ENCODE measurements around the gene C1orf122. TPM values are rescaled to one million over a fixed set of nuclear protein-coding genes. Genes with fewer than 3 reads are reported as not detected.
A peak's percentile ranks its signal among the peaks of the same experiment; 100 is the strongest.

The C1orf122 gene
- total and polyA plus RNA-seq, 2 of the 13 experiments (the other 11 are each of a cell fraction or from before 2014, with no cell fraction given) = 18.7 to 40.6 TPM

DNA sequence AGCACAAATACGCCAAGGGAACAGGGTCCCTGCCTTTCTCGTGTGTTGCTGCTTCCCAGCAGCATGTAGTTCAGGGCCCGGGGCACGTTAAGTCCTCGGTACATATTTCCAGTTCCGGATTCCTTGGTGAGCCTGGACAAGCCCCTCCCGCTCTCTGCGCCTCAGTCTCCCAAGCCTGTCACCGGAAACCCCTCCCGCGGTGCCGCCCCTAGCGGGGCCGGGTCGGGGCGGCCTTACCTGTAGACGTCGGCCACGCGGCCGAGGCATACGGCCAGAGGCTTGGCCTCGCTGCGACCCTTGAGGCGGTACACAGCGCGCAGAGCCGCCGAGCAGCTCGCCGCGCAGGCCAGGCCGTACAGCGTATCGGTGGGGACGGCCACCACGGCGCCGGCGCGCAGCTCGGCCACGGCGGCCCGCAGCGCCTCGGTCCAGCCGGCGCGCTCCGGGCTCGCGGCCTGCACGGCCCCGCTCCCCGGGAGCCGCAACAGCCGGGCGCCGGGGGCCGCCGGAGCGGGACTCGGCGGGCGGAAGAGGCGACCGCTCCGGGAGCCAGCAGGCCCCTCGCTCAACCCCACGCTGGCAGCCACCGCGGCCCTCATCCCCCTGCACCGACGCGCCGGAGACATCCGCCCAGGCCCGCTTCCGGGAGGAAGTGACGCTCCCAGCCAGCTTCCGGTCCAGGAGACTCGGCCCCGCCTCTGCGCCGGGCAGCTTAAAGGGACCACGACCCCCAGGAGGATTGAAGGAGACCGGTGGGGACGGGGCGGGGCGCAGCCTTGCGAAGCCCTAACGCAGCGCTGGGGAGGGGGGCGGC is at the start of gene C1orf122, which contains the start of gene YRDC (continued):
- TF ChIP-seq ZSCAN25 (CRISPR knock-in tag; IDR thresholded peaks at IDR 0.05) = no peak
- TF ChIP-seq, protein P1, sequence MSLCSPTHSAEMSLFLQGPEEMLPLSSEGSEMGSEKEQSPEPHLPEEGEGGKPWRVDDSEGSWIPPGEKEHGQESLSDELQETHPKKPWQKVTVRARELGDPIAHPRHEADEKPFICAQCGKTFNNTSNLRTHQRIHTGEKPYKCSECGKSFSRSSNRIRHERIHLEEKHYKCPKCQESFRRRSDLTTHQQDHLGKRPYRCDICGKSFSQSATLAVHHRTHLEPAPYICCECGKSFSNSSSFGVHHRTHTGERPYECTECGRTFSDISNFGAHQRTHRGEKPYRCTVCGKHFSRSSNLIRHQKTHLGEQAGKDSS (CRISPR knock-in tag; IDR thresholded peaks at IDR 0.05; ENCODE audit: borderline replicate concordance, low read depth) = no peak
- TF ChIP-seq, protein P2, sequence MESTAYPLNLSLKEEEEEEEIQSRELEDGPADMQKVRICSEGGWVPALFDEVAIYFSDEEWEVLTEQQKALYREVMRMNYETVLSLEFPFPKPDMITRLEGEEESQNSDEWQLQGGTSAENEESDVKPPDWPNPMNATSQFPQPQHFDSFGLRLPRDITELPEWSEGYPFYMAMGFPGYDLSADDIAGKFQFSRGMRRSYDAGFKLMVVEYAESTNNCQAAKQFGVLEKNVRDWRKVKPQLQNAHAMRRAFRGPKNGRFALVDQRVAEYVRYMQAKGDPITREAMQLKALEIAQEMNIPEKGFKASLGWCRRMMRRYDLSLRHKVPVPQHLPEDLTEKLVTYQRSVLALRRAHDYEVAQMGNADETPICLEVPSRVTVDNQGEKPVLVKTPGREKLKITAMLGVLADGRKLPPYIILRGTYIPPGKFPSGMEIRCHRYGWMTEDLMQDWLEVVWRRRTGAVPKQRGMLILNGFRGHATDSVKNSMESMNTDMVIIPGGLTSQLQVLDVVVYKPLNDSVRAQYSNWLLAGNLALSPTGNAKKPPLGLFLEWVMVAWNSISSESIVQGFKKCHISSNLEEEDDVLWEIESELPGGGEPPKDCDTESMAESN (CRISPR knock-in tag; conservative IDR thresholded peaks at IDR 0.05) = peak; percentile 73
- no peak for TF ChIP-seq HDAC6 (IDR thresholded peaks at IDR 0.05; ENCODE audit: low read depth, low read length)
- TF ChIP-seq, protein P3, sequence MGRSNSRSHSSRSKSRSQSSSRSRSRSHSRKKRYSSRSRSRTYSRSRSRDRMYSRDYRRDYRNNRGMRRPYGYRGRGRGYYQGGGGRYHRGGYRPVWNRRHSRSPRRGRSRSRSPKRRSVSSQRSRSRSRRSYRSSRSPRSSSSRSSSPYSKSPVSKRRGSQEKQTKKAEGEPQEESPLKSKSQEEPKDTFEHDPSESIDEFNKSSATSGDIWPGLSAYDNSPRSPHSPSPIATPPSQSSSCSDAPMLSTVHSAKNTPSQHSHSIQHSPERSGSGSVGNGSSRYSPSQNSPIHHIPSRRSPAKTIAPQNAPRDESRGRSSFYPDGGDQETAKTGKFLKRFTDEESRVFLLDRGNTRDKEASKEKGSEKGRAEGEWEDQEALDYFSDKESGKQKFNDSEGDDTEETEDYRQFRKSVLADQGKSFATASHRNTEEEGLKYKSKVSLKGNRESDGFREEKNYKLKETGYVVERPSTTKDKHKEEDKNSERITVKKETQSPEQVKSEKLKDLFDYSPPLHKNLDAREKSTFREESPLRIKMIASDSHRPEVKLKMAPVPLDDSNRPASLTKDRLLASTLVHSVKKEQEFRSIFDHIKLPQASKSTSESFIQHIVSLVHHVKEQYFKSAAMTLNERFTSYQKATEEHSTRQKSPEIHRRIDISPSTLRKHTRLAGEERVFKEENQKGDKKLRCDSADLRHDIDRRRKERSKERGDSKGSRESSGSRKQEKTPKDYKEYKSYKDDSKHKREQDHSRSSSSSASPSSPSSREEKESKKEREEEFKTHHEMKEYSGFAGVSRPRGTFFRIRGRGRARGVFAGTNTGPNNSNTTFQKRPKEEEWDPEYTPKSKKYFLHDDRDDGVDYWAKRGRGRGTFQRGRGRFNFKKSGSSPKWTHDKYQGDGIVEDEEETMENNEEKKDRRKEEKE (IDR thresholded peaks at IDR 0.05) = no peak
- TF ChIP-seq ETV6 (CRISPR knock-in tag; conservative IDR thresholded peaks at IDR 0.05) = no peak
- peak; percentile 44 for TF ChIP-seq HNRNPK (IDR thresholded peaks at IDR 0.05; ENCODE audit: low read depth, low read length, poor library complexity, severe bottlenecking)
- TF ChIP-seq, protein P4, sequence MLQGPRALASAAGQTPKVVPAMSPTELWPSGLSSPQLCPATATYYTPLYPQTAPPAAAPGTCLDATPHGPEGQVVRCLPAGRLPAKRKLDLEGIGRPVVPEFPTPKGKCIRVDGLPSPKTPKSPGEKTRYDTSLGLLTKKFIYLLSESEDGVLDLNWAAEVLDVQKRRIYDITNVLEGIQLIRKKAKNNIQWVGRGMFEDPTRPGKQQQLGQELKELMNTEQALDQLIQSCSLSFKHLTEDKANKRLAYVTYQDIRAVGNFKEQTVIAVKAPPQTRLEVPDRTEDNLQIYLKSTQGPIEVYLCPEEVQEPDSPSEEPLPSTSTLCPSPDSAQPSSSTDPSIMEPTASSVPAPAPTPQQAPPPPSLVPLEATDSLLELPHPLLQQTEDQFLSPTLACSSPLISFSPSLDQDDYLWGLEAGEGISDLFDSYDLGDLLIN (CRISPR knock-in tag; IDR thresholded peaks at IDR 0.05; ENCODE audit: borderline replicate concordance) = no peak
- TF ChIP-seq RBFOX2 (IDR thresholded peaks at IDR 0.05; ENCODE audit: low read depth, low read length) = peak; percentile 98
- no peak for TF ChIP-seq ZBTB21 (CRISPR knock-in tag; IDR thresholded peaks at IDR 0.05)
- no peak for TF ChIP-seq ZNF562 (CRISPR knock-in tag; IDR thresholded peaks at IDR 0.05; ENCODE audit: borderline replicate concordance)
- no peak for TF ChIP-seq MTA1 (CRISPR knock-in tag; IDR thresholded peaks at IDR 0.05; ENCODE audit: borderline replicate concordance)
- TF ChIP-seq, protein P5, sequence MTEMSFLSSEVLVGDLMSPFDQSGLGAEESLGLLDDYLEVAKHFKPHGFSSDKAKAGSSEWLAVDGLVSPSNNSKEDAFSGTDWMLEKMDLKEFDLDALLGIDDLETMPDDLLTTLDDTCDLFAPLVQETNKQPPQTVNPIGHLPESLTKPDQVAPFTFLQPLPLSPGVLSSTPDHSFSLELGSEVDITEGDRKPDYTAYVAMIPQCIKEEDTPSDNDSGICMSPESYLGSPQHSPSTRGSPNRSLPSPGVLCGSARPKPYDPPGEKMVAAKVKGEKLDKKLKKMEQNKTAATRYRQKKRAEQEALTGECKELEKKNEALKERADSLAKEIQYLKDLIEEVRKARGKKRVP (CRISPR knock-in tag; IDR thresholded peaks at IDR 0.05) = no peak
- TF ChIP-seq ZNF230 (CRISPR knock-in tag; IDR thresholded peaks at IDR 0.05) = no peak
- TF ChIP-seq ZNF383 (CRISPR knock-in tag; IDR thresholded peaks at IDR 0.05; ENCODE audit: borderline replicate concordance) = no peak
- no peak for TF ChIP-seq ZNF781 (CRISPR knock-in tag; IDR thresholded peaks at IDR 0.05; ENCODE audit: borderline replicate concordance, not compliant biosample characterization)
- no peak for TF ChIP-seq ZNF788 (CRISPR knock-in tag; IDR thresholded peaks at IDR 0.05; ENCODE audit: borderline replicate concordance)
- TF ChIP-seq AKAP8 (CRISPR knock-in tag; IDR thresholded peaks at IDR 0.05) = no peak
- TF ChIP-seq, protein P6, sequence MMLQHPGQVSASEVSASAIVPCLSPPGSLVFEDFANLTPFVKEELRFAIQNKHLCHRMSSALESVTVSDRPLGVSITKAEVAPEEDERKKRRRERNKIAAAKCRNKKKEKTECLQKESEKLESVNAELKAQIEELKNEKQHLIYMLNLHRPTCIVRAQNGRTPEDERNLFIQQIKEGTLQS (CRISPR knock-in tag; IDR thresholded peaks at IDR 0.05) = no peak
